ENCODE measurements around the gene LRRC18.

LRRC18 gene

DNA sequence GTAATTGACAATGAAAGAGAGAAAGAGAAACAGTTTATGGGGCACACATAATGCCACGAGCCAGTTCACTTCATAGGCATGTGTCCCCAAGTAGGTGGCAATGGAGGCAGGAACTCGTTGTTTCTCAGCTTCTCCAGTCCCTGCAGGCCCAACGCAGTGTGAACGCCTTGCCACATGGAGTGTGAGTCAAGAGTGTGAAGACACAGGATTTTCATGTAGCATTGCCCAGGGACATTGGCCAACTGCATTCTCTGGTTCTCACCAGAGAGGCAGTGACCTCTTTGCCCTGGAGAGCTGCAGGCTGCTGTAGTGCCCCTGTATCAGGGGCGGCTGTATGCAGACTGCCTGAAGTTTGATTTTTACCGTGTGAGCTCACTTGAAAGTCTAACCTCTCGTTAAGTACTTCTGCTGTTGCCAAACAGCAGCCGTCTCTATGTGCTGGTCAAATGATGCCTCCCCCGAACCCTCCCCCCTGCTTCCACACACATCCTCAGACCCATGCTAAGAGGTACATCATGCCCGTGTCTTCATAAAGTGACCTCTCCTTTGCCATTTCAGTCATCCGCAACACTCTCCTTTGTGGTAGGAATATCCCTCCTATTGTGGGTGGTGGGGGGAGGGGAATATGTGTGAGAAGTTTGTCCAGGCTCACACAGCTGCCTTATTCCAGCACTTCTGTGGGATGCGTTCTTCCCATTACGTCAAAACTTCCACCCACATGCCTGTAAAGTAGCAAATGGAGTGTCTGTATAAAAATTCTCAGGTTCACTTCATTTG is 12.7 kb downstream of the LRRC18 start:
- H3K36me3 ChIP-seq (ENCODE audit: low read depth): no peaks in the 10 kb centered on the region
- TF ChIP-seq CTCF (IDR thresholded peaks at IDR 0.05; ENCODE audit: poor library complexity, severe bottlenecking): no peak
- H3K4me3 ChIP-seq (ENCODE audit: severe bottlenecking): no peak overlapping the region
- no peaks in the 10 kb centered on the region for H3K27me3 ChIP-seq (ENCODE audit: insufficient read depth, poor library complexity, severe bottlenecking)
- H3K4me1 ChIP-seq (ENCODE audit: insufficient read depth, poor library complexity, severe bottlenecking): no peaks in the 10 kb centered on the region
- H3K27ac ChIP-seq (ENCODE audit: poor library complexity, severe bottlenecking): no peak overlapping the region
- ATAC-seq (ENCODE audit: low read depth): no peak
- no peak for DNase-seq (ENCODE audit: low spot score)
- no peaks in the 10 kb centered on the region for H3K9me3 ChIP-seq (ENCODE audit: severe bottlenecking)

DNA sequence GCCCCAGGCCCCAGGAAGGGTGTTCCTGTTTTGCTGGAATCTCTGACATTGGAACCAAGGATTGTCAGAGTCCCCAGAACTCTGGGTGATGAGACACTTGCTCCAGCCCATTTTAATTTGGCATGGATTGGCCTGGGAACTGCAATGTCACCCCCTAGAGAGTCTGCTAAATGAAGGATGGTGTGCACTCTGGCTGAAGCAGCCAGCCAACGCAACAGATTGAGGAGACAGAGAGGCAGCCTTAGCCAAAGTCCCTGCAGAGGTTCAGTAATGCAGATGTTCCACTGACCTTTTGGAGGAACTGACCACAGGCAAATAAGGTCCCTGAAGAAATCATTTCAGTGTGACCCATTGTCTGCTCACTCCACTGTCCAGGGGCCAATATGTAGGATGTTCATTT is 13.4 kb downstream of the LRRC18 start:
- H3K27ac ChIP-seq (ENCODE audit: poor library complexity, severe bottlenecking): no peak overlapping the region
- TF ChIP-seq CTCF (IDR thresholded peaks at IDR 0.05; ENCODE audit: poor library complexity, severe bottlenecking): no peak
- no peaks in the 10 kb centered on the region for H3K9me3 ChIP-seq (ENCODE audit: severe bottlenecking)
- no peak for ATAC-seq (ENCODE audit: low read depth)
- DNase-seq (ENCODE audit: low spot score): no peak
- H3K36me3 ChIP-seq (ENCODE audit: low read depth): no peaks in the 10 kb centered on the region
- no peak overlapping the region for H3K4me3 ChIP-seq (ENCODE audit: severe bottlenecking)
- no peaks in the 10 kb centered on the region for H3K4me1 ChIP-seq (ENCODE audit: insufficient read depth, poor library complexity, severe bottlenecking)
- no peaks in the 10 kb centered on the region for H3K27me3 ChIP-seq (ENCODE audit: insufficient read depth, poor library complexity, severe bottlenecking)

DNA sequence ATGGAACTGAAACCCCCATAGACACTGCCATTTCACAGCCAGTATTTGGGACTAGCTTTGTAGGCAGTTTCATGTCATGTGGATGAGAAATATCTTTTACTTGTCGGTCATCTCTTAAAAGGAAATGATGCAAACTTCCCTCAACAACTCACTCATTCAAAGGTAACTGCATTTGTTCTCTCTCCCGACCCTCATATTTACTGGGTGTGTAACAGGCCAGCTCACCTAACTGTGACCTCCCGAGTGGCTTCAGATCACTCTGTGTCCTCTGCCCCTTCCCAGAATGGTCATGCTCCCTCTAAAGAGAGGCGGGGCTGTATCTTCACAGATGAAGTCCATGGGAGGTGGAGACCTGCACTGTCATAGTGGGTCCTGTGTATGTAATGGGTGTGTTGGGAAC is 14.7 kb downstream of the LRRC18 start:
- Histone ChIP-seq H3K27me3 (ENCODE audit: insufficient read depth, poor library complexity, severe bottlenecking) (no peaks in the 10 kb centered on the region), H3K9me3 (ENCODE audit: severe bottlenecking) (no peaks in the 10 kb centered on the region), H3K4me3 (ENCODE audit: severe bottlenecking) (no peak overlapping the region), H3K27ac (ENCODE audit: poor library complexity, severe bottlenecking) (no peak overlapping the region), H3K36me3 (ENCODE audit: low read depth) (no peaks in the 10 kb centered on the region), H3K4me1 (ENCODE audit: insufficient read depth, poor library complexity, severe bottlenecking) (no peaks in the 10 kb centered on the region)
- DNase-seq (ENCODE audit: low spot score) (no peak), ATAC-seq (ENCODE audit: low read depth) (no peak)
- no peak for TF ChIP-seq CTCF (IDR thresholded peaks at IDR 0.05; ENCODE audit: poor library complexity, severe bottlenecking)

DNA sequence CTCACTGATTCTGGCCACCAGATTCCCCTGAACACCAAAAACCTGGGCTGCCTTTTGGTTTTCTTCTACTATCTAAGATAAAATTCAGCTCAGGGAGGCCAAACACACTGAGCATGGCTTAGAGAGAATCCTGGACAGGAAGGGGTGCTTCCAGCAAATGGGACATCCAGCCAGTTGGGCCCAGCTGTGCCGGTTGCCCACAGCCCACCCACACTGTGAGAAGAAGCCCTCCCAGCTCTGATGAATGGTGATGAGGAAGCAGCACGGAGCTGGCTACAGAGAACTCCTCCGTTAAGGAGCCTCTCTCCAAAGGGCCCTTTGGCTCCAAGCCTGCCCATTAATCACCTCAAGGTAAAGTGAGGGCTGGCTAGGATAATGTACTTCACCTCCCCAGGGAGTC is 15.9 kb downstream of the LRRC18 start:
- H3K36me3 ChIP-seq (ENCODE audit: low read depth): no peaks in the 10 kb centered on the region
- TF ChIP-seq CTCF (IDR thresholded peaks at IDR 0.05; ENCODE audit: poor library complexity, severe bottlenecking): no peak
- no peaks in the 10 kb centered on the region for H3K4me1 ChIP-seq (ENCODE audit: insufficient read depth, poor library complexity, severe bottlenecking)
- H3K27ac ChIP-seq (ENCODE audit: poor library complexity, severe bottlenecking): no peak overlapping the region
- ATAC-seq (ENCODE audit: low read depth): no peak
- no peak for DNase-seq (ENCODE audit: low spot score)
- H3K9me3 ChIP-seq (ENCODE audit: severe bottlenecking): no peaks in the 10 kb centered on the region
- peaks cover 9% of the 10 kb centered on the region for H3K27me3 ChIP-seq (ENCODE audit: insufficient read depth, poor library complexity, severe bottlenecking)
- H3K4me3 ChIP-seq (ENCODE audit: severe bottlenecking): no peak overlapping the region

DNA sequence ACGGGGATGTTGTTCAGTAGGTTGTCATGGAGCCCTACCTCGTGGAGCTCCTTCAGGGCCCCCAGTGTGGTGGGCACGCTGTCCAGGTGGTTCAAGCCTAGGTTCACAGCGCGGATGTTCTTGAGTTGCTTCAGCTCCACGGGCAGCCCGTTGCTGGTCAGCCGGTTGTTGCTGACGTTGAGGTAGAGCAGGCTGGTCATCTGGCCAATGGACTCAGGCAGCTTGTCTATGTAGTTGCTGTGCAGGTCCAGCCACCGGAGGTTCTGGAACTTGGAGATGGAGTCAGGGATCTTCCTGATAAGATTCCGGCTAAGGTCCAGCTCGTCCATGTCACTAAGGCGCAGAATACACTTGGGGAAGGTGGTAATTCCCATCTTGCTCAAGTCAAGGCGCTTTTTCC is 26.0 kb downstream of the LRRC18 start:
- no peak for ATAC-seq (ENCODE audit: low read depth)

More for the DNA sequence above, 26.0 kb downstream of the LRRC18 start:
- no peaks in the 10 kb centered on the region for H3K9me3 ChIP-seq (ENCODE audit: severe bottlenecking)
- H3K36me3 ChIP-seq (ENCODE audit: low read depth): no peaks in the 10 kb centered on the region
- TF ChIP-seq CTCF (IDR thresholded peaks at IDR 0.05; ENCODE audit: poor library complexity, severe bottlenecking): no peak
- no peak overlapping the region for H3K4me3 ChIP-seq (ENCODE audit: severe bottlenecking)
- DNase-seq (ENCODE audit: low spot score): no peak
- H3K4me1 ChIP-seq (ENCODE audit: insufficient read depth, poor library complexity, severe bottlenecking): no peaks in the 10 kb centered on the region
- H3K27me3 ChIP-seq (ENCODE audit: insufficient read depth, poor library complexity, severe bottlenecking): peaks cover 27% of the 10 kb centered on the region
- no peak overlapping the region for H3K27ac ChIP-seq (ENCODE audit: poor library complexity, severe bottlenecking)

Data from RWPE2 (cell line).